HK-2 (cell line): ENCODE measurements around the gene SEC63.
A peak's percentile ranks its signal among the peaks of the same experiment; 100 is the strongest.
"Not testable (repeated sequence)": the region's sequence is repeated elsewhere in the genome, so short reads cannot be mapped to it uniquely, and the experiment has no call there.

ENCODE experiments used
- DNase-seq: peaks from one replicate; pipeline ENCODE4 v3.0.0-alpha.2; 2018; ENCODE audit not compliant: unreplicated experiment

SEC63 gene, protein sequence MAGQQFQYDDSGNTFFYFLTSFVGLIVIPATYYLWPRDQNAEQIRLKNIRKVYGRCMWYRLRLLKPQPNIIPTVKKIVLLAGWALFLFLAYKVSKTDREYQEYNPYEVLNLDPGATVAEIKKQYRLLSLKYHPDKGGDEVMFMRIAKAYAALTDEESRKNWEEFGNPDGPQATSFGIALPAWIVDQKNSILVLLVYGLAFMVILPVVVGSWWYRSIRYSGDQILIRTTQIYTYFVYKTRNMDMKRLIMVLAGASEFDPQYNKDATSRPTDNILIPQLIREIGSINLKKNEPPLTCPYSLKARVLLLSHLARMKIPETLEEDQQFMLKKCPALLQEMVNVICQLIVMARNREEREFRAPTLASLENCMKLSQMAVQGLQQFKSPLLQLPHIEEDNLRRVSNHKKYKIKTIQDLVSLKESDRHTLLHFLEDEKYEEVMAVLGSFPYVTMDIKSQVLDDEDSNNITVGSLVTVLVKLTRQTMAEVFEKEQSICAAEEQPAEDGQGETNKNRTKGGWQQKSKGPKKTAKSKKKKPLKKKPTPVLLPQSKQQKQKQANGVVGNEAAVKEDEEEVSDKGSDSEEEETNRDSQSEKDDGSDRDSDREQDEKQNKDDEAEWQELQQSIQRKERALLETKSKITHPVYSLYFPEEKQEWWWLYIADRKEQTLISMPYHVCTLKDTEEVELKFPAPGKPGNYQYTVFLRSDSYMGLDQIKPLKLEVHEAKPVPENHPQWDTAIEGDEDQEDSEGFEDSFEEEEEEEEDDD

DNA sequence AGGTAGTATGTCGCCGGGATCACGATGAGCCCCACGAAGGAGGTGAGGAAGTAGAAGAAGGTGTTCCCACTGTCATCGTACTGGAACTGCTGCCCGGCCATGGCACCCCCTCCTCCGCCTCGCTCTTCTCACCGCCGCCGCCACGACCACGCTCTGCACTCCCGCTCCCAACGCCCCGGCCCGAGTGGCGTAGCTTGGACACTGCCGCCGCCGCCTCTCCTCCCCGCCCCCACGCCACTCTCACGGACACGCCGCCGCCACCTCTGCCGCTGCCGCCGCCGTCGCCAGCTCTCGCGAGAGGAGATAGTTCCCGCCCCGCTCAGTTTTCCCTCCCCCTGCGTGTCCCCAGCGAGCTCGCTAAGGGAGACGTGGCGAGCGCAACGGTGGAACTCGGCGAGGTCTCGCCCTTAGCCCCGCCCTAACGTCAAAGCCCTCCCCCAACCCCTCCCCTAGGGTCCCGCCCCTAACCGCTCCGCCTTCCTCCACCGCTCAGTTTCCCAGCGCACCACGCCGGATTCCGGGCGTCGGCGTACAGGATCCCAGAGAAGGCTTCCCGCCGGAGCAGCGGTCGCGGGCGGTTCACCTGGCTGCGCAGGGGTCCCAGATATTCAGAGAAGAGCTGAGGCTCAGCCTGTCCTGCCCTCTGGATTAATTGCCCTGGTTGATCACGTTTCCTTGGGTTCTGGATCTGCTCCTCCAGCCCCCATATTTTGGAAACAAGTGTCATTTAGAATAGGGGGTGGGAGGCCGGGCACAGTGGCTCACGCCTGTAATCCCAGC is at the start of gene SEC63:
Gene SEC63 (minus strand): TSS at position 300 of the 780 bp plus-strand sequence. CDS start 199 bp downstream, at position 101.
- DNase-seq: peak; percentile 98

DNA sequence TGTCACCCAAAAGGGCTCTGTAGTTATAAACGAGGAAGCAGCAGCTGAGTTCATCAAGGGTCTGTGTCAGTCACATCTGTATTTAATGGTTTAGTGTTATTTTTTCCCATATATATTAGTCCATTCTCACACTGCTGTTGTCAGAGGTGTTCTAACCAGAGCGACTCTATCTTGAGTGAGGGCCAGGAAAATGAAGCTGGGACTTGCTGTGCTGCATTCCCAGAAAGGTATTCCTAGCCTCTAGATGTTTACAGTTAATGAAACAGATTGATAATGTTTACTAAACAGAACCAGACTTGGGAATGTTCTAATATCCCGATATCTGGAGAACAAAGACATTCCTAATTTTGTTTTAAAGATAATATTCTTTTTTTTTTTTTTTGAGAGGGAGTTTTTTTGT is 48.0 kb upstream of the SEC63 start:
- DNase-seq: no peak

DNA sequence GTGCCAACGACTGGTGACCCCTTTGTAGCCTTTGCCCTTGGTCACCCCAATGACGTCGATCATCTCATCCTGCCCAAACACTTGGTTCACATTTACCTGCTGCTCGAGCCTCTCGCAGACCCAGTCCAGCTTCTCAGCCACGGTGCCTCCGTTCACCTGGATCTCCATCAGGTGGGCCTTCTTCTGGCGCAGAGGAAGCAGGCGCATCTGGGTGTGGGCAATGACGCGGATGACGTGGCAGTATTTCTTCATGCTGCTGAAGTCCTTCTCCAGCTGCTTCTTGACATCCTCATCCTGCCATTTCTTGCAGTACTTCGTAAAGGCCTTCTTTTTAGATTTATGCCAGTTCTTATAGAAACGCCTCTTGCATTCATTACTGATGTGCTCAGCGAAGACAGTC is 46.9 kb upstream of the SEC63 start:
- no peak for DNase-seq

DNA sequence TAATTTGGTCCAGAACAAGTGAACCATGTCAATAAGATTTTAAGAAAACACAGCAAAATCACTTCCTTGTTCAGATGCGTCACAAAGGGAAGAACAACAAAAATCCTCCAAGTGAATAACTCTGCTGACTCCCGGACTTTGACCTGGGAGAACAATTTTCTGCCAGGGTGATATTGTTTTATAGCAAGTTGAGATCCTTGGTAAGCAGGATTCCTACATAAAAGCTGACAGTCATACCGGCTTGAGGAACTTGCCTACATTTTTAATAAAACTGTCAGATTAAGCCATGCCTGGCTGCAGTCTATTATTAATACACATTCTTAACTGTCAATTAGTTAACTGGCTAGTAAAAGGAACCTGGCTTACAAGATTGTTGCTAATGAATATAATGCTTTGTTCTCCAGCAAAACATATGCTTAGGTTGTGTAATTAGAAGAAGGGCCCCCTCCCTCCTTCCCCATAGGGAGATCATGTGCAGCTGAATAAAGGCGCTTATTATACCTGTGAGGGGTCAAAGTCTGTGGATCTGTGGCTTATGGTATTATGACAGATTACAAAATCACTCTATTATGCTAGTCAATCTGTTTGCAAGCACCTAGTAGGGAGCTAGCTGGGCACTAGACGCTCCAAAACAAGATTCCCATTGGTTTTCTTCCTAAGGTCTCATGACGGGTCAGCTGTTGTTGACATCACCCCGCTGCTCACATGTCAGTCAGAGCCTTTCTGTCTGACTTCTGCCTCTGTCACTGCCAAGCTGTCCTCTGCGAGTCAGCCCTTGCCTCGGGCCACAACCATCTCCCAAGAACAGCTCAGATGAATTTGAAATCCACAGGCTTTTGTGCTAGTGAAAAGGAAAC is 44.6 kb upstream of the SEC63 start:
- DNase-seq: no peak

DNA sequence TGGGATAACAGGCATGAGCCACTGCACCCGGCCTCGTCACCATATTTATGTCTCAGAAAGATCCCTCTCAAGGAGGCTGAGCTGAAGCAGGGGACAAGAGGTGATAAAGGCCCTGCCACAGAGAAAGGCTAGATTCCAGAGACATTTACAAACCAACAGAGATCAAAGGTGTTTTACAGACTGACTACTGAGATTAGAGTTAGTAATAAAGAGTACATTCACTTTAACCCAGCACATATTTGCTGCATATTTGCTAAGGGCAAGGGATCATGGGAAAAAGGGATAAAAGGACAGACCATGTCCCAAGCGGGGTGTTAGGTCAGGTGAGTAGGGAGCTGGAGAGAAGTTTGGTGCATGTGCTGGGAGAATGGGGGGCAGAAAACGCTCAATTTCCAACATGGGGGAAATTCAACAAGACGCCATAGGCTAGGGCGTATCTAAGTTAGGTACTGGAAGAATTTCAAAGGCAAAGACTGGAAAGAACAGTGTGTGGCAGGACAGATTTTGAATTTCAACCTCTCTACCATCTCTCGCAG is 43.8 kb upstream of the SEC63 start:
- DNase-seq: no peak

DNA sequence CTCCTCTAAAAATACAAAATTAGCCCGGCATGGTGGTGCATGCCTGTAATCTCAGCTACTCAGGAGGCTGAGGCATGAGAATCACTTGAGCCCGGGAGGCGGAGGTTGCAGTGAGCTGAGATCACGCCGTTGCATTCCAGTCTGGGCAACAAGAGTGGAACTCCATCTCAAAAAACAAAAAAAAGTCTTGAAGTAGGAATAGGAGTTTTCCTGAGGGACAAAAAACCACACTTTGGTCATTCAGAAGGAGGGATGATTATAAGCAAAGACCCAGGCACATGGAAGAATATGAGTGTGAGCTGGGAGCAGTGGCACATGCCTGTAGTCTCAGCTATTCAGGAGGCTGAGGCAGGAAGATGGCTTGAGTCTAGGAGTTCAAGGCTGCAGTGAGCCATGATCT is 42.3 kb upstream of the SEC63 start:
- DNase-seq: not testable (repeated sequence)

DNA sequence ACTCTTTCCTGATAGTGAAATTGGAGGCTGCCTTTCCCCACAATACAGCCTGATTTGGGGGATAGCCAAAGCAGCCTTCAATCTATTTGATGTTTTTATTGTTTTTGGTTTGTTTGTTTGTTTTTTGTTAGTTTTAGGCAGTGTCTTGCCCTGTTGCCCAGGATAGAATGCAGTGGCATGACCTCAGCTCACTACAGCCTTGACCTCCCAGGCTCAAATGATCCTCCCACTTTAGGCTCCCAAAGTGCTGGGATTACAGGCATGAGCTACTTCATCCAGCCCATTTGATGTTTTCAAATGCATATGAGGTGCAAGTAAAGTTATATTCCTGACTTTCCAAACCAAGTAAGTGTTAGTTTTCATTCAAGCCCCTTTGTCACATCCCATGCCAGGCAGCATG is 41.3 kb upstream of the SEC63 start:
- no peak for DNase-seq

DNA sequence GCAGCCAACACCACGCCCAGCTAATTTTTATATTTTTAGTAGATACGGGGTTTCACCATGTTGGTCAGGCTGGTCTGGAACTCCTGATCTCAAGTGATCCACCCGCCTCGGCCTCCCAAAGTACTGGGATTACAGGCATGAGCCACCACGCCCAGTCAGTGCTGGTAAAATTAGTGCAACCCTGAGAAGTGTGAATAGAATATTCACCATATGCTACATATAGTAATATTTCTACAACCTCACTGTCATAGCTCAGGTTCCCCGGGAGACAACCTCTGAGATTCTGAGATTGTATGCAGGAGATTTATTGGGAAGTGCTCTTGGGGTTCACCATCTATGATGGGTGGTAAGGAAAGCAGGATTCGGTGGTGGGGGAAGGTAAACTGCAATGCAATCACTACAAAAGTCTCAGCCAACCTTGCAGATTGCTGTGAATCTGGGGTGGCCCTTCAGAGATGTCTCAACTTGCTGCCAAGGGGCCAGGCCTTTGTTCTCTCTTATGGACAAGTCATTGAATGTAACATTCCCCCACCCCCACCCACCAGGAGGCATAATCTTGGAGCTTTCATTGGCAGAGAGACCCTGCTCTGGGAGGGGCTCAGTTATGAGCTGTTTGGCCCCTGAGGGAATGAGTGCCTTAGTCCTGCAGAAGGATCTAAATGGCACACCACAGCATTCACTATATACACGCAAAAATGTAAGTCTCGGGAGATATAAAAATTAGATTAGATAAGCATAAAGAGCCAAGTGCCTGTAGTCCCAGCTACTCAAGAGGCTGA is 34.0 kb upstream of the SEC63 start:
- no peak for DNase-seq

DNA sequence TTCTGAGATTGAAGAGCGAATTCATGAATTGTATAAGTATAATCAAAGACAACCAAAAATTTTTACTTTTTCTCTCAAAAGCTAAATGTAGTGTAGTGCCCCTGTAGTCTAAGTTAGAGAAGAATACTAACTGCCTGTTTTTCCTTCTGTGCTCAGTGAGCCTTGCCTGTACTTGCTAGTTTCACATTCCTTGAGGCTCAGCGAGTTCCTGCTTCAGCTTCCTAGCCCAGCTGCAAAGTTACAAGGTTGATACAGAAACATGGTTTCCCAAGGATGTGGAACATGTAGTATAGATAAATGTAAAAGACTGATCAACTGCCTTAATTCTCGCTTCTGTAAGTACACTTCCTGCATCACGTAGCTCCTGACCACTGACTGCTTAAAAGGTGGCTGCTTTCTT is 33.1 kb upstream of the SEC63 start:
- DNase-seq: no peak

DNA sequence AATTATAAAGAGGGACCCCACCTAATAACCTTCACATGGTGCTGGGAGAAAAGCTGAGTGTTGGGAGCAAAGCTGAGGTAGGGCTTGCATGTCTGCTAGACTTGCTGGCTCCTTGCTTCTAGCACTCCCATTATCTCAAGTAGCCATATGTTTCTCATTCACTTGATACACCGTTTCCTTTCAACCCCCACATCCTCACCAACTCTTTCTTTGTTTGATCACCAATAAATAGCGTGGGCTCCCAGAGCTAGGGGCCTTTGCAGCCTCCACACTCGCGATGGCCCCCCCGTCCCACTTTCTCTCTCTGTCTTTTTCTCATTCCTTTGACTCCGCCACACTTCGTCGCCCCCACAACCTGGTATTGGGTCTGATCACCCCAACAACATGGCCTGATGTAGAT is 32.6 kb upstream of the SEC63 start:
- not testable (repeated sequence) for DNase-seq

DNA sequence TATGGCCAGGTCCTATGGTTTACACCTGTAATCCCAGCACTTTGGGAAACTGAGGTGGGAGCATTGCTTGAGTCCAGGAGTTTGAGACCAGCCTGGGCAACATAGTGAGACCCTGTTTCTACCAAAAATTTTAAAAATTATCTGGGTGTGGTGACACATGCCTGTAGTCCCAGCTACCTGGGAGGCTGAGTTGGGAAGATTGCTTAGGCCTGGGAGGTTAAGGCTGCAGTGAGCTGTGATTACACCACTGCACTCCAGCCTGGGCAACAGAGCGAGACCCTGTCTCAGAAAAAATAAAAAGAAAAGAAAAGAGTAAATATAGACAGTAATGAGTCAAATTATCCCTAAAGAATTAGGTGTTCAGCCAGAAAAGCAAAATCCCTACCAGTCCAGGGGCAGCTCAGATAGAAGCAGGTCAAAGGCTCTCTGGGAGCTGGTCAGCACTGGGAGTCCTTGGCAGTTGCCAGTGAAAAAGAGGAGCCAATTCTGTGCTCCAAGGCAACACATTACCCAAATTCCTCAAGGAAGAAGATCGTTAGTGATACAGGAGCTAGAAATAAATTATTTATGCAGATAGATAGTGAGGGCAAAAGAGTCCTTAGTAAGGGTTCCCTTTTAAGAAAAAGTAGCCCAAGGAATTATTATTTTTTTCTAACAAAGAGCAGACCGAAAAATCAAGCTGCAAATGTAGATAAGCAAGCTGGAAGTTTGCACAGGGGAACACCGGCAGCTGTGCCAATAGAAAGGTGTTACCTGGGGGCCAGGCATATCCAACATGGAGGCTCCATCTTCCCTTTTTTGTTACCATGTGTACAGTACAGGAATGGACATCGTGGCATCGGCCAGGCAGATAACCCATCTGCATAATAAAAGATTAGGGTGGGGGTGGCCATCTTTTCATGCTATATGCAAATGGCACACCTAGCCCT is 31.4 kb upstream of the SEC63 start:
- no peak for DNase-seq

DNA sequence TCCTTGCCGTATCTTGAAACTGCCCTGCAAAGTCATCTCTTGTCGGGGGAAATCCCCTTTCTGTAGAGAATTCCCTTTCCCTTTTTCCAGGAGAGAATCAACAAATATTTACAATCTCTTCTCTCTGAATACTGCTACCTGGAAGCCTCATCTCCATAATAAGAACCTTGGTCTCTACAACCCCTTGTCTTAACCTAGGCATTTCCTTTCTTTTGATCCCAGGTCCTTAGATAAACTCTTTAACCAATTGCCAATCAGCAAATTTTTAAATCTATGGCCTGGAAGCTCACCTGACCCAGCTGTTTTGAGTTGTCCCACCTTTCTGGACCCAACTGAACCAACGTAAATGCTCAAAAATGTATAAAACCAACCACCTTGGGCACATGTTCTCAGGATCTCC is 30.6 kb upstream of the SEC63 start:
- DNase-seq: no peak

DNA sequence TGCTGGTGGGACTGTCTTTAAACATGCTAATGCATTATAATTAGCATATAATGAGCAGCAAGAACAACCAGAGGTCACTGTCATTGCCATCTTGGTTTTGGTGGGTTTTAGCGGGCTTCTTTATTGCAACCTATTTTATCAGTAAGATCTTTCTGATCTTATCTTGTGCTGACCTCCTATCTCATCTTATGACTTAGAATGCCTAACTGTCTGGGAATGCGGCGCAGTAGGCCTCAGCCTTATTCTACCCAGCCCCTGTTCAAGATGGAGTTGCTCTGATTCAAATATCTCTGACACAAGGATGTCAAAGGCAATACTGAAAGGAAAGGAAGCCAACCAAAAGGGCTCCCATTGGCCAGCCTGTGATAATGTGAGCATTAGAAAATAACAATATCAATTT is 29.8 kb upstream of the SEC63 start:
- no peak for DNase-seq

DNA sequence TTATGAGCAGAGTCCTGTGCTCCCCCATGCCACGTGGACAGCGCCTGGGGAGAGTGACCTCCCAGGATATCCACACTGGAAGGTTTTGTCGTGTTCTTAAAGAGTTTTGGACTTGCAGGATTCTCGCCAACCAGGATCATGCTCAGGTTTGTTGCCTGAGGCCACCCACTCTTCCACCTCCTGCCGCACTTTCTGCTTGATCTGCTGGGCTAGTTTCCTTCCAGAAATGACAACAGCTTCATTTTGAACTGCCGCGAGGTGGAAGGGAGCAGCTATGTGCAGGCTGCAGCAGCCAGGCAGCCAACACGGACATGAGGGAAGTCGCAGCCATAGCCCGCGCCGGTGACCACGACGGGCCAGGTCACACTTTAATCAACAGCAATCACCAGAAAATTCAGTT is 27.7 kb upstream of the SEC63 start:
- DNase-seq: no peak

DNA sequence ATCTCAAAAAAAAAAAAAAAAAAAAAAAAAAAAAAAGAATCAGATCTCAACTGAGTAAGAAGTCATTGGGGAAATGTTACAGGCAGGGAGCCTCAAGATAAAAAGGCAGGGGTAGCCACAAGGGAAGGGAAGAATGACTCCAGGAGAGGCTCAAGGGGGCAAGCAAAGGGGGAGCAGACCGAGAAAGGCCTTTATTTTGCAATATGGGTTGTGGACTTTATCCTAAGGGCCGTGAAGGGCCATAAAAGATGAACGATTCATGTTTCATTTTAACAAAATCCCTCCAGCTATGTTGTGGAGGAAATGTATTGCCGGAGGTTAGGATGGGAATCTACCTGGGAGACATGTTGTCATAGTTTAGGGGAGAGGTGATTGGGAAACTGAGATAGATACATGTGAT is 25.8 kb upstream of the SEC63 start:
- DNase-seq: no peak

DNA sequence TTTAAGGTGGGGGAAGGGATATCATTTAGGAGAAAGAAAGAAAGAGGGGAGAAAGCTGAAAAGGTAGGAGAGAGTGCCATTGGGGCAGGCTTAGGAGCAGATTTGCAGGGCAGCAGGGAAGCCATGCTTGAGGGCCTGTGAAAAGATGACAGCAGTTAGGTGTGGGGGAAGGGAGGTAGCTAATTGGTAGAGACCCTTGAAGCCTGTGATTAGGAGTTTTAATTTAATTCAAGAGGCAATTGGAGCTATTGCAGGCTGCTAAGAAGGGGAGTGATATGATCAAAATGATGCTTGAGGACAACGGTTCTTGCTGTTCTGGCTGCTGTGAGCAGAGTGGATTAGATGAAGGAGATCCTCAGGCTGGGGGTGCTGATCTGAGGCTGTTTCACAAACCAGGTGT is 24.5 kb upstream of the SEC63 start:
- no peak for DNase-seq

DNA sequence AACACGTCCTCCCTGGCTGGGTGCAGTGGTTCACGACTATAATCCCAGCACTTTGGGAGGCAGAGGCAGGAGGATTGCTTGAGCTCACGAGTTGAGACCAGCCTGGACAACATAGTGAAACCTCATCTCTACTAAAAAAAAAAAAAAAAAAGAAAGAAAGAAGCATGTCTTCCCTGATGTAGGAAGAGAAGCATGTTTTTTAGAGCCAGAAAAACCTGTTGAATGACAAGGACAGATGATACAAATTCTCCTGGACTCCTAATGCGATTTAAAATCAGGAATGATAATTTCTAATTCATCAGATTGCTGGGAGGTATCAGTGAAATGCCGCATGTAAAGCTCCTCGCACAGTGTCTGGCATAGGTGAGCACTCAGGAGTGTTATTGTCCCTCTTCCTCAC is 23.7 kb upstream of the SEC63 start:
- DNase-seq: no peak

DNA sequence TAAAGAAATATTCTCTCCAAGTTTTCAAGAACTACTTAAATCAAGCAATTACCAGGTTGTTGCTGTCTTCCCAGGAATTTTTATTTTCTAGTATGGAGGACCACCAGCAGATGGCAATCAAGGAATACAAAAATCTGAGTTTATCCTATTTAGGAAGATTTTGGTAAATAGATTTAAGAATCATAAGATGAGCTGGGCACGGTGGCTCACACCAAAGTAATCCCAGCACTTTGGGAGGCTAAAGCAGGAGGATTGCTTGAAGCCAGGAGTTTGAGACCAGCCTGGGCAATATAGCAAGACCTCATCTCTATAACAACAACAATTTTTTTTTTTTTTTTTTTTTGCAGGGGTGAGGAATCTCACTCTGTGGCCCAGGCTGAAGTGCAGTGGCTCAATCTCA is 19.3 kb upstream of the SEC63 start:
- no peak for DNase-seq

DNA sequence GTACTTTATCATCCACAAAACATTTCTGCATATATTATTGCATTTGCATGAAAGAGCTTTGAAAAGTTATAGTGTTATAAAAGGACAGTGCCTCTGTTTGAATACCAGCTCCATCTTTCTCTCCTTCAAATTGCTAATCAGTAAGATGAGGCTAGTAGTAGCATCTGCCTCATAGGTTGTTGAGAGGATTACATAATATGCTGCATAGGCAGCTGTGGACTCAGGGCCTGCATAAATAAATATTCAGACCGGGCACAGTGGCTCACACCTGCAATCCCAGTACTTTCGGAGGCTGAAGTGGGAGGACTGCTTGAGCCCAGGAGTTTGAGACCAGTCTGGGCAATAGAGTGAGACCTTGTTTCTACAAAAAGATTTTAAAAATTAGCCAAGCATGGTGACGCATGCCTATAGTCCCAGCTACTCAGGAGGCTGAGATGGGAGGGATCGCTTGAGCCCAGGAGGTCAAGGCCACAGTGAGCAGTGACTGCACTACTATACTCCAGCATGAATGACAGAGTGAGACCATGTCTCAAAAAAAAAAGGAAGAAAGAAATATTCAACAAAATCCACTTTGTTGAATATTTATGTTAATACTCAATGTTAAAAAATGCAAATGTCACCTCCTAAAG is 18.3 kb upstream of the SEC63 start:
- no peak for DNase-seq
